Ammon's horn (tissue), 1 donor: Measurements from ENCODE around the gene MTCL1.

Experiments
- DNase-seq: peaks from one replicate; pipeline ENCODE4 v3.0.0-alpha.2; 2016; ENCODE audit warnings: low spot score

Gene MTCL1

DNA sequence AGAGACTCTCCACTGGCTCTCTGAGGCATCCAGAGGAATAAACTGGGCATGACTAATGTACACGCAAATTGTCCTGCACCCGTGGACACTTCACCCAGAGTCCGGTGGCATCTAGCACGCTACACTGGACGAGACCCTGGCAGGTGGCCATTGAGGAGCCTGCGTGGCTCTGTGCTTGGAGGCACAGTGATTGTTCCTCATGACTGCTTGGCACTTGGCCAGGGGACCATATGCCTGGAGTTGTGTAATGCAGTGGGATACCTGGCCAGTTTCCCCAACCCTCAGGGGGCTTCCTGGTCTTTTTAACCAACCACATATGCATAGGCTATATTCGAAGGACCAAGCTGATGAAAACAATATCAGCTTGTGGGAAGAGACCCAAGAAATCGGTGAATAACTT is 66.6 kb downstream of the MTCL1 start:
- no peak for DNase-seq

DNA sequence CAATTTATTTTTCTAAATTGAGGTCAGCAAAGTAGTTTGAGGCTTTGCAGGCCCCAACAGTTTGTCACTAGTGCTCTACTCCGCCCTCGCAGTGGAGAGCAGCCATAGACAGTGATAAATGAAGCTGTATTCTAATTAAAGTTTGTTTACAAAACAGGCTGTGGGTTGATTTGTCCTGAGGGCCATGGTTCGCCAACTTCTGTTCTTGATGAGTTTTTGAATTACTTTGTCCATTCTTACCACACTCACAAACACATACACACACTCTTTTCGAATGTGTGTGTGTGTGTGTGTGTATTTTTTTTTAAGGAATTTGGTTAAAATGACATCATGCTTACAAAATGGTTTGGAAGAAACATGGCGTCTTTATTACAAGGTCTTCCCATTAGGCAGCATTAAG is 68.6 kb downstream of the MTCL1 start:
- no peak for DNase-seq

DNA sequence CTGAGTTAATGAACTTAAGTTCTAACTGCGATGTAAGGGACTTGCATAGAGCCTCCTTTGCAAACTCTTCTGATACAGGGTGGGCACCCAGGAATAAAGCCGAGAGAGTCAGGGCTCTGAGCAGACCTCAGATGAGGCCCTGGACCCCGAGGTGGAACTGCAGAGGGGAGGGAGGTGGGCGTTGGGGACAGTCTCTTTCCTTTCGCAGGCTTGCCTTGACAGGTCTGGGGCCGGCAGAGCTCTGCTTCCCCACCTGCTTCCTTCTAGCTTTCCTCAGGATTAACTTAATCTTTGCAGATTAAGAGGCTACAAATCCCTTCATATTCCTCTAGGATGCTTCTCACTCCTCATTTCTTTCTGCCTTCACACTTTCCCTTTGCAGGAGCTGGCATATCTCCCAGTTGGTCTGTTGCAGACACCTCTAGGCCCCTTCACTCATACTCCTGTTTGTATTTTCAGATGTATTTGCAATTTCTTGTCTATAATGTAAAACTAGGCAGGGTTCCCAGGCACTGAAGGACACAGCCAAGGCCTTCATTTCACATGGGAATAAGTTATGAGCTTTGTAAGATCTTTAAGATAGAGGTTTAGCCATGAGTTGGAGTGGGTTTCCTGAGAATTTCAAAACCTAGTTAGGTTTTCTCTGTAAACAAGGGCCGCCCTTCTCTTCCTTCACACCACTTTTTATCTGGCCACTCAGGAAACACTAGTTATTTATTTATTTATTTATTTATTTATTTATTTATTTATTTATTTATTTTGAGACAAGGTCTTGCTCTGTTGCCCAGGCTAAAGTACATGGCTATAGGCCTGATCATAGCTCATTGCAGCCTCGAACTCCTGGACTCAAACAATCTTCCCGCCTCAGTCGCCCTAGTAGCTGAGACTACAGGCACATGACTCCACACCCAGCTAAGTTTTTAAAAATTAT is 70.9 kb downstream of the MTCL1 start:
- DNase-seq = no peak

DNA sequence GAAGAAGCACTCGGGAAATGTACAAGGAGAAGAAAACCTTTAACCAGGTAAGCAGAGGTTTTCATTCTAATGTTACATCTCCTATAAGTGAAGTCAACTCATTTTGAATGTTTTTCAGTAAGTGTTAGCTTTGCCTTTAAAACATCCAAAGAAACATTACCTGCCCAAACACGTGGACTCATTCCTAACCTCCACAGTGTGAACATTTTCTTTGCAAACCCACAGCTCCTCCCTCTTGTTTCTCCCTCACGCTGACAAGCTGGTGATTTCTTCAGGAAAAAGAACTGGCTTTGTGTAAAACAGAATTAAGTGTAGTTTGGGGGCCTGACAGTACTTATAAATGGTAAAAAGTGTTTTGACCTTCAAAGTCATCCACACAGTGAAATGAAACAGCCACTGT is 72.5 kb downstream of the MTCL1 start:
- DNase-seq = no peak

DNA sequence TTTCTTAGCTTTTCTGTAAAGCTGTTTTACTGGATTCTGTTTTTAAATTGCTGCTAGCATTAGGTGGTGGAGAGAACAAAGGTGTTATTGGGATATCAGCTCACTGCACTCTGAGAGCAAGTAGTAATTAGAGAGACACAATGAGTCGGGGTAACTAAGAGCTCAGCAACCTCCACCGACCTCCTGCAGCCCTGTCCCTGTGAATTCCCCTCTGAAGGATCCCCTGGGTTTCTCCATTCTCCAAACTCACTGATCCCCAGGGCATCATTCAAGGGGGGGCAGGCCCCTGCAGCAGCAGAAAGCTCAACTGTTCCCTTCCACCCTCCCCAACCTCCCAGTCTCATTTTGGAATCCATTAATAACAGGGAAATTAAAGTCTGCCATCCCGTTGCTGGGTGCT is 73.0 kb downstream of the MTCL1 start:
- no peak for DNase-seq

DNA sequence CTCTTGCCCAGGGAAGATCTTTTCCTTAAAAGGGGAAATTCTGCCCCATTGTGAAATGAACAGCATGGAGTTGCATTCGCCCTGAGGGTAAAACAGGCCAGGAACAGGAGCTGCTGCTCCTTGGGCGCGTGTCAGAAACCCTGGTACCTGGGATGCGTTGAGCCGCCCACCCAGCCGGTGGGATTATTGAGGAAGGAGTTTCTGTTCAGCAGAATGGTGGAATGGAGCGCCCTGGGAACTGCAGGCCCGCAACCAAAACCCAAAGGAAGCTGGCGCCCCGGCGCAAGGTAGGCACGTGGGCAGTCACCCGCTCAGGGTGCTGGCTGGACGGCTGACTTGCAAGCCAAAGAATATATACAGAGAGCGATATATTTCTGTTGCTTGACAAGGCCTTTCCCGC is 73.5 kb downstream of the MTCL1 start:
- DNase-seq = no peak

DNA sequence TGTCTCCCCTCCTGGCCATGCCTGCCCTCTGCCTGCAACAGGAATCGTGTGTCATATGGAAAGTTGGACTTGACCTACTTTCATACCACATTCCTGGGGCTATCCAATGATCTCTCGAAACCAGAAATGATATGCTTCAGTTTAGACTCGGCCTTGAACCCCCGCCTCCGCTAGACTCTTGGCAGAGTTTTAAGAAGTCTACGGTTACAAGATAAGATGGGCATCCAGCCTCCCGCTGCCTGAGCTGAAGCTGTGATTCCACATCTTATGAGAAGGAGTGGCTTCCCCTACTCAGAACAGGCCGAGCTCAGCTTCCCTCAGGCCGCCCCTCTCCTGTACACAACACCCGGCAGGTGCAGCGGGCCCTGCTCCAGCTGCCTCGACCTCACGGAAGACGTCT is 73.9 kb downstream of the MTCL1 start:
- DNase-seq = no peak

DNA sequence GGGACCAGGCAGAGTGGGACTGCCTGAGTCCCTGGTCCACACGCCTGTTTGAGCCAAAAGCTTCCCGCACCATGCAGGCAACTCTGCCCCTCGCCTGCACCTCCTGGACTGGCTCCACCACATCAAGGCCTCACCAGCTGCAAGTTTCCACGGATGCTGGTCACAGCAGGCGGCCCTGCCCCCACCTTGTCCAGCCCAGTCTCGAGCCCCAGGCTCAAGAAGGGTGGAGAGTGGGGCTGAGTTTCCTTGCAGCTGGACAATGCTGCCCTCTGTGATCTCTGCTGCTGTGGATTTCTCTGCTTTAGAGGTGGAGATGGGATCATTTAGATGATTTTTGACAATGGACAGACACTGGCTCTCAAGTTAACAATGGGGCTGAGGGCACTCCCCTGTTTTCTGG is 74.9 kb downstream of the MTCL1 start:
- no peak for DNase-seq

DNA sequence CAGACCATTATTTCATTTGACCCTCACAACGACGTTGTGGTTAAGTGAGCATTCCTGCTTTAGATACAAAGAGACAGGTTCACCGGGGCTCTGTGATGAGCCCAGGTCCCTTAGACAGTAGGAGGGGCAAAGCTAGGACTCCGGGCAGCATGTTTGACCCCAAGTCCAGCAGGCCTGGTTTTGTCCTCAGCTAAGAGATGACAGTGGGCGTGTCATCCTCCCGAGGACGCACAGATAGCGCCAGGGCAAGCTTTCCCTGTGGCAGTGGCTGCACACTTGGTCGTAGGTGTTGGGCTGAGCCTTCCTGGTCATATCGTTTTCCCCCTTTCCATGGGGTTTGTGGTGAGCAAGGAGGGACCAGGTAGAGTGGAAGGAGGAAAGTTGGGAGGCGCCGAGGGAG is 76.3 kb downstream of the MTCL1 start:
- DNase-seq = no peak

DNA sequence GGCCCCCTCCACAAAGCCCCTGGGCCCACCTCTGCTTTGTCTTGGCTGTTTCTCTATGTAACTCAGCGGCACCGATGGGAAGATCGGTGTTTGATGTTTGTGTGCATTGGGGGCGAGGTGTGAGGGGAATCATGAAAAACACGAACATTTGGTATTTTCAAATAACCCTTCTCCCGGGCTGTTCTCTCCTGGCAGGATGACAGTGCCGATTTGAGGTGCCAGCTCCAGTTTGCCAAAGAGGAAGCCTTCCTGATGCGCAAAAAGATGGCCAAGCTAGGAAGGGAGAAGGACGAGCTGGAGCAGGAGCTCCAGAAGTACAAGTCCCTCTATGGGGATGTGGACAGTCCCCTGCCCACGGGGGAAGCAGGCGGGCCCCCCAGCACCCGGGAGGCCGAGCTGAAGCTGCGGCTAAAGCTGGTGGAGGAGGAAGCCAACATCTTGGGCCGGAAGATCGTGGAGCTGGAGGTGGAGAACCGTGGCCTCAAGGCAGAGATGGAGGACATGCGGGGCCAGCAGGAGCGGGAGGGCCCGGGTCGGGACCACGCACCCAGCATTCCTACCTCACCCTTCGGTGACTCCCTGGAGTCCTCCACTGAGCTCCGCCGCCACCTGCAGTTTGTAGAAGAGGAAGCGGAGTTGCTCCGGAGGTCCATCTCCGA is 78.1 kb downstream of the MTCL1 start:
- peak; percentile 43 for DNase-seq

DNA sequence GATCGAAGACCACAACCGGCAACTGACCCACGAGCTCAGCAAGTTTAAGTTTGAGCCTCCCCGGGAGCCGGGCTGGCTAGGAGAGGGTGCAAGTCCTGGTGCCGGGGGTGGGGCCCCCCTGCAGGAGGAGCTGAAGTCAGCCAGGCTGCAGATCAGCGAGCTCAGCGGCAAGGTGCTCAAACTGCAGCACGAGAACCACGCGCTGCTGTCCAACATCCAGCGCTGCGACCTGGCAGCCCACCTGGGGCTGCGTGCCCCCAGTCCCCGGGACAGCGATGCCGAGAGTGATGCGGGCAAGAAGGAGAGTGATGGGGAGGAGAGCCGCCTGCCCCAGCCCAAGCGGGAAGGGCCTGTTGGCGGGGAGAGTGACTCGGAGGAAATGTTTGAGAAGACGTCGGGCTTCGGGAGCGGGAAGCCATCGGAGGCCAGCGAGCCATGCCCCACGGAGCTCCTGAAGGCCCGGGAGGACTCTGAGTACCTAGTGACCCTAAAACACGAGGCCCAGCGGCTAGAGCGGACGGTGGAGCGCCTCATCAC is 78.7 kb downstream of the MTCL1 start:
- DNase-seq = no peak

DNA sequence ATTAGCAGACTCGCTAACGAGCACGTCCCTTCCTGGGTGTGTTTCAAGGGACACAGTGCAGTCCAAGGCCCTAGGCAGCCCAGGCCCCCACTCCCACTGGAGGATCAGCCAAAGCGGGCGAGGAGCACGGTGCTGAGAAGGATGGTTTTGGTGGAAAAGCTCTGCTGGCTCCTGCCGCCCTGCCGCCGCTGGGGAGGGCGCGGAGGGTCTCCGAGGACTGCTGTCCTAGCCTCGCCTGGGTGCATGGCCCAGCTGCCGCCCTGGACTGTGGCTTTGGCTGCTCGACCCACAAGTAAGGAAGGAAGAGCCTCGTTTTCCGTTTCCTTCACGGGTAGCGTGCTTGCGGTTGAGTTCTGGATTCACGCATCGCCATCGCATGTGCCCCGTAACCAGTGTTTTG is 79.9 kb downstream of the MTCL1 start:
- DNase-seq = no peak

DNA sequence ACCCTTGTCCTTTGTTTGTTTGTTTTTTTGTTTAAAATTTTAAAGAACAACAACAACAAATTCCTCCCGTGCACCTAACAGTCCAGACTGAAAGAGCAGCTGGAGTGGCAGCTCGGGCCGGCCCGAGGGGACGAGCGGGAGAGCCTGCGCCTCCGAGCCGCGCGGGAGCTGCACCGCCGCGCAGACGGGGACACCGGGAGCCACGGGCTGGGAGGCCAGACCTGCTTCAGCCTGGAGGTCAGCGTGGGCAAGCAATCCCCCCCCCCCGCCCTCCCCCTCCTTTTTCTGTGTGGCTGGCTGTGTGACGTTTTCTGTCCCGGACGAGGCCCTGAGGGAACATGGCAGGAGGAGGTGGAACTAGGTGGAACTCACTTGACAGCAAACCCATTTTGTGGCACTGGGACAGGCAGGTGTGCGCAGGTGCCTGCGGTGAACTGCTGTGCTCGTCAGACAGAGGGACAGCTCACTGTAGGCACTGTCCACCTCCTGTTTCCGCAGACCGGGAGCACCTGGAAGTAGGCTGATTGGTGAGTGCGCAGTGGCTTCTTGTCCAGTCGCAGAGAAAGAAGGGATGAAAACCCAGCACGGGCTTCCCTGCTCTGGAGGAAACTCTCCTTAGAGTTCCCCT is 80.6 kb downstream of the MTCL1 start:
- DNase-seq = no peak

DNA sequence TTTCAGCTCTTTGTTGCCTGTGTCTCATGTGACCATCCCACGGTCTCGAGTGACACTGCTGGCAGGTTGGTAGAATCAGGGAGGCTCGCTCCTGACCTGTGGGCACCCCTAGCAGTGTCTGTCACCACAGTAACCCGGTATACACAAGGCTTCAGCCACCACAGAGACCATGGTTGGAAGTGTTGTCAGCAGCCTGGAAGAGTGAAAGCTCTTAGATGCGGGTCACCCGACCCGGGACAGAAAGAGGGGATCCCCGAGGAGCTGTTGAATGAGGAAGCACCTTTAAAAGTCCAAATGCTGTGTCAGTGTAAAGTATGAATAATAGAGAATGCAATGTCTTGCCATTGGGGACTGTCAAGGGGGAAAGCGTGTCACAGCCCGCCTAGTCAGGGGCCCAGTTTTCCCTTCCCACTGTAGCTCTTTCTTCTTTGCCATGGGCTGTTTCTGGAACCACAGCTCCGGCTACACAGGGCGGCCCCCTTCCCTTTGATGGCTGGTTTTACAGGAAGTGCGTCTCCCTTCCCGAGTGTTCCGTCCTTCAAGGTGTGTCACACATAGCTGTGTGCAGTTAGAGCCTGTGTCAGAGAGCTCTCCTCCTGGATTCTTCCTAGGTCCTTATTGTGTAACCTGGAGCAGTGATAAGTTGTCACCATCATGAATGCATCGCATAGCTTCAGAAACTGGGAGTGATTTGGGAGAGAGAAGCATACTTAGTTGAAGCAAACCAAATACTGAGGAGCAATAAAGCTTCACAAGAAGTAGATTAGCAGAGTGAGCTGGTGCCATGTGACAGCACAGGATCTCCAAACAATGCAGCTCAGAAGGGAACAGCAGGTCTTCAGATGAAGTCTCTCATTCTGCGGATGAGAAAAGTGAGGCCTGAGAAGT is 81.4 kb downstream of the MTCL1 start:
- no peak for DNase-seq

DNA sequence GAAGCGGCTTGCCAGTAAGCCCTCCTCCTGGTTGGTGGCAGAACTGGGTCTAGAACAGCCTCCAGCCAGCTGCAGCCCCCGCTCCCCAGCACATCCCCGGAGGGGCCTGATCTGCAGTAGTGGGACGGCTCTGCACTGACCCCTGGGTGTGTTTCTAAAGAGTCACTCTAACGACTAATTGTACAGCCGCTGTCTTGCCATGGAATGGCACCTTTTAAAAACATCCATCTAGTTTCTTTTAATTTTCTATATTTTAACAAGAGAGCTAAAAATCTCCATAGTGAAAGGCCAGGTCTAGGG is 82.0 kb downstream of the MTCL1 start:
- no peak for DNase-seq

DNA sequence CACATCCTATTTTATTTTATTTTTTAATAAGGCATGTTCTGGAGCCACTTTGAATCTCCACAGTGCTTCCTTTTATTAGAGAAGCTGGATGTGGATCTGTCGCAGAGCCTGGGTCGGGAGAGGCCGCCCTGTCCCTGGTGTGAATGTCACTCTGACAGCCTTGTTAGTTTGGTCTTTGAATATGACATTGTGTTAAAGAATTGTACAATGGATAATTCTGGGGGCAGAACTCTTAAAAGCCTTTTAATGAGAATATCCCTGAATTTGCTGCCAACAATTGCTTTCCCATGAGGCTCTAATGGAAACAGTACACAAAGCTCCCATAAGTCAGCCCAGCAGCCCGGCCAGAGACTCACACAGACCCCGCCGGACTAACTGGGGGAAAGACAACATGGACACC is 82.4 kb downstream of the MTCL1 start:
- peak; percentile 31 for DNase-seq

DNA sequence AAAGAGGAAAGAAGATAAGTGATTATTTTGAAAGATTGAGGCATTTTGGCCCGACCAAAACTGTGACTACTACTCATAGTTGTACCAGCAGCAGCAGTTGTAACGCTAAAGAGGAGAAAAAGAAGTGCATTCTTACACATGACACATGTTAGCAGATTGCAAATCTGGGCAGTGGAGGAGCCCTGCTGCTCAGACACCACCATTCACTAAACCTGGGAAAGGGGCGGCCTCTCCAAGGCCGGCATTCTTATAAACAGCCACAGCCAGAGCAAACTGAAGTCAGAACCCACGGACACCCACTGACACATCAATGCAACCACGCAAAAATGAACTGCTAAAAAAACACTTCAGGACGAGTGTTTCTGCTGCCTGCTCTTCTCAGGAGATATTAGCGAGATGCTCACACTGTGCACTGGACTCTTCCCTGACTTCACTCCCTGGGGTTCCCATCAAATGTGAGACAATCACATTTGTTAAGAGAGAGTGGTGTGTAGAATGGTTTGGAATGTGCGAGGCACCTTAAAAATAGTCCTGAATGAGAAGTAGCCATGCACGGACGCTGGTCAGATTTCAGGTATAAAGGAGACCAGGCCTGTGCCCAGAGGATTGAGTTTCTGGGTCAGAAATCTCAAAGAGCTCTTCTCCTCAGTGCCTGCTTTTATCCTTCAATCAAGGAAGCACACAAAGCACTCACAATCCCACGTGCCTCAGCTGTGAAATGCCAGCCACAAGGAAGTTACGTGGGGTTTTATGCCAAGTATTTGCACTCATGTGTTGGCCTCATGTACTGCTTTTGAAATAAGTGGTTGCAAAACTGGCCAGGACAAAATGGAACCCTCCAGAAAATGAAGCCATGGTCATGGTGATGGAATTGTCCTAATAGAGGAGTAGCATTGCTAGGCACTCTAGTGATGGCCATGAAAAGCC is 83.4 kb downstream of the MTCL1 start:
- DNase-seq = no peak

DNA sequence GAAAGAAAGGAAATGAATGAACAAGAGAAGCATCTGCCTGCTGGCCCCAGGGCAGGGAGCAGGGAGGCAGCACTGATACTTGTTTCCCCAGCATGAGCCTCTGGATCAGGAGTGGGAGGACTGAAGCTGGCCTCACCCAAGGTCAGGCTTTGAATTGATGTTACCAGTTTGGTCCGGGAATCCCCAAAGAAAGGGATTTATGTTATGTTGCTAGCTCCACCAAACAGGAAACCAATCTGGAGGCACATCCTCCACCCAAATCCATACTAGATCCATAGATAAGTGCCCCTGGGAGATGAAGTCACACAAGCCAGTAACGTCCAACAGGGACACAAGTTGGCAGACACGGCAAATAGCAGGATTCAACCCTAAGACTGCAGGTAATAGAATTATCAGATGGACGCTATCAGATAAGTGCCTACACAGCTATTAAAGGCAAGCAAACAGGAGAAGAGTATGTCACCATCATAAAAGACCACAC is 85.9 kb downstream of the MTCL1 start:
- no peak for DNase-seq

DNA sequence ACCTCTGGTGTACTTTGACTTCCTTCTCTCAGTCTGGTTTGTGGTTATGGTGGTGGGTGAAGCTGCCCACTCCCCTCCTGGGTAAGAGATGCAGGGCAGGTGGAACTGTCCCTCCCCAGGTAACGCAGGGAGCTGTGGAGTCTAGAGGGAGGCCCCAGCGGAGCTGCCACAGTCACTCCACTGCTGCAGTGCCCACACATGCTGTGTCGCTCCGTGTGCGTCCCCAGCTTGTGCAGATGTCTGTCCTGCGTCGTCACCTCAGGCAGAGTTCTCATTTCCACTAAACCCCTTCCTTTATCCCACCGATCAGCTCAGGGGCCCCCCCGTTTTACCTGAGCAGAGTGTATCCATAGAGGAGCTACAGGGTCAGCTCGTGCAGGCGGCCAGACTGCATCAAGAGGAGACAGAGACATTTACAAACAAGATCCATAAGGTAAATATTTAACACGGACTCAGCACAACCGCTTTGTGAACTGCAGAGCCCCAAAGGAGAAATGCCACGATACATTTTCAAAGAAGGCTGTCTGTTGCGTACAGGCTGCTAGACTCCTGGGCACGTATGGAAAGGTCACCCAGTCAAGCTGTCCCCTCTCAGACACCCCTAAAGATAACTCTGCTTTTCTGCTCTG is 87.4 kb downstream of the MTCL1 start:
- no peak for DNase-seq

DNA sequence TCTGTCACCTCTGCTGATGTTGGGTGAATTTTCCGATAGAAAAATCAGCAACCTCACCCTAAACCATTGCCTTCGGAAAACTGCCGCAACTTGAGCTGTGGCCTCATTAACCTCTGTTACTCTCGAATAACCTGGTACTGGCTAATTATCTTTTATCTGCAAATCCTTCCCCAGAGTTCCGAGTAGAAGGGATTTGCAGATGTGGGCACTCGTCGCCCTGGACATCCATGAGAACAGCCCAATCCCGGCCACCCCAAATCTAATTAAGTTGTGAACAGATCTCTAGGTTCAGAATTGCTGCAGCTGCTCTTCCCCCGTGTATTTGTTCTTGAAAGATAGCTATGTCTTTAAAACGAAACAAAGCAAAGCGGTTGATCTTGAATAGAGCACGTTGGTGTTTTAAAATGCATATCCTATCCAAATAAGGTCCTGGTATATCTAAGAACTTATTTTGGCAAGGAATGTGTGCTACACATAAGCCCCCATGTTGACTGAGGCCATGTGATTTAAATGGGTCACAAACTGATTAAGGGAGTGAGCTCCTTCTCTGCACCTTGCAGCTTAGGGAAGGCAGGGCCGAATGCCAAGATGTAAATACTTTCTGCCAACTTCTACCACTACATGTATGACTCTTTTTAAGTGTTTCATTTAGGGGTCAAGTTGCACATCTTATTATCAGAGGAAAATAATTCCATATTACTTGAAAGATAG is 88.2 kb downstream of the MTCL1 start:
- DNase-seq = no peak
